Spleen (tissue), 7 donors: ENCODE measurements around the gene TES.

ENCODE experiments used
- POLR2AphosphoS5 ChIP-seq, 3 donors: sonication (generic); formaldehyde crosslinking; IDR thresholded peaks; one replicate each; pipeline ENCODE4 v1.5.1; 2017; ENCODE audit warnings: antibody characterized with exemption in 3 of 3
- TF ChIP-seq, protein P1 (sequence below), 11 experiments: fragments of 200-600 bp in 7 of 11; fragments of 450-650 bp in 4 of 11; sonication (generic) in 4 of 11; IDR thresholded peaks in 8 of 11; conservative IDR thresholded peaks in 3 of 11; 1 replicate in 7 of 11; 2 replicates in 4 of 11; pipeline versions ENCODE4 v1.4.0 to v1.8.0; 2016 to 2021; ENCODE audit warnings: antibody characterized with exemption in 11 of 11, inconsistent platforms in 4 of 11, mild to moderate bottlenecking in 1 of 11
- donor health status: DM: no; HTN: no; CAD: no; lungs with moderate emphysema.
- donor health status: DM: no; HTN: no; CAD: no.
- donor health status: DM: no; HTN: no; CAD: no.

GRCh38 chr7:116291937-116292336 lies 81.6 kb downstream of the TES start:
- TF ChIP-seq, protein P1, sequence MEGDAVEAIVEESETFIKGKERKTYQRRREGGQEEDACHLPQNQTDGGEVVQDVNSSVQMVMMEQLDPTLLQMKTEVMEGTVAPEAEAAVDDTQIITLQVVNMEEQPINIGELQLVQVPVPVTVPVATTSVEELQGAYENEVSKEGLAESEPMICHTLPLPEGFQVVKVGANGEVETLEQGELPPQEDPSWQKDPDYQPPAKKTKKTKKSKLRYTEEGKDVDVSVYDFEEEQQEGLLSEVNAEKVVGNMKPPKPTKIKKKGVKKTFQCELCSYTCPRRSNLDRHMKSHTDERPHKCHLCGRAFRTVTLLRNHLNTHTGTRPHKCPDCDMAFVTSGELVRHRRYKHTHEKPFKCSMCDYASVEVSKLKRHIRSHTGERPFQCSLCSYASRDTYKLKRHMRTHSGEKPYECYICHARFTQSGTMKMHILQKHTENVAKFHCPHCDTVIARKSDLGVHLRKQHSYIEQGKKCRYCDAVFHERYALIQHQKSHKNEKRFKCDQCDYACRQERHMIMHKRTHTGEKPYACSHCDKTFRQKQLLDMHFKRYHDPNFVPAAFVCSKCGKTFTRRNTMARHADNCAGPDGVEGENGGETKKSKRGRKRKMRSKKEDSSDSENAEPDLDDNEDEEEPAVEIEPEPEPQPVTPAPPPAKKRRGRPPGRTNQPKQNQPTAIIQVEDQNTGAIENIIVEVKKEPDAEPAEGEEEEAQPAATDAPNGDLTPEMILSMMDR (IDR thresholded peaks at IDR 0.05 in 8 of 11, conservative IDR thresholded peaks at IDR 0.05 in 3 of 11) = no peak
- no peak for TF ChIP-seq POLR2AphosphoS5 (IDR thresholded peaks at IDR 0.05)
